Measurements from ENCODE around the gene LGI2.

The LGI2 gene

GRCh38 chr4:24995346-24995919 is 35.3 kb downstream of the LGI2 start:
- DNase-seq (ENCODE audit: low read depth in 2 of 2): no peak

- no peak for DNase-seq (ENCODE audit: low read depth in 2 of 2)
These were observed 37.1 kb downstream of the LGI2 start for GRCh38 chr4:24993551-24994080.

- DNase-seq (ENCODE audit: low read depth in 2 of 2): no peak
These were observed 37.8 kb downstream of the LGI2 start for GRCh38 chr4:24992968-24993367.

GRCh38 chr4:24991015-24991414 is 39.7 kb downstream of the LGI2 start:
- DNase-seq (ENCODE audit: low read depth in 2 of 2): no peak

GRCh38 chr4:24989327-24989726 is 41.4 kb downstream of the LGI2 start:
- DNase-seq (ENCODE audit: low read depth in 2 of 2): no peak

- no peak for DNase-seq (ENCODE audit: low read depth in 2 of 2)
These were observed 42.0 kb downstream of the LGI2 start for GRCh38 chr4:24988776-24989175.

GRCh38 chr4:24984602-24985532 is 45.9 kb downstream of the LGI2 start:
- DNase-seq (ENCODE audit: low read depth in 2 of 2): no peak

- DNase-seq (ENCODE audit: low read depth in 2 of 2): no peak
These were observed 50.0 kb downstream of the LGI2 start for GRCh38 chr4:24980740-24981139.

GRCh38 chr4:24980064-24980690 is 50.6 kb downstream of the LGI2 start:
- DNase-seq (ENCODE audit: low read depth in 2 of 2): peak; percentile 2 to 11

GRCh38 chr4:24979554-24979953 is 51.2 kb downstream of the LGI2 start:
- no peak for DNase-seq (ENCODE audit: low read depth in 2 of 2)

- DNase-seq (ENCODE audit: low read depth in 2 of 2): no peak
These were observed 52.3 kb downstream of the LGI2 start for GRCh38 chr4:24978291-24979075.

GRCh38 chr4:24975510-24975909 is 55.2 kb downstream of the LGI2 start:
- DNase-seq (ENCODE audit: low read depth in 2 of 2): no peak

GRCh38 chr4:24973747-24974601 is 56.8 kb downstream of the LGI2 start:
- no peak for DNase-seq (ENCODE audit: low read depth in 2 of 2)

GRCh38 chr4:24973404-24973746 is 57.4 kb downstream of the LGI2 start:
- DNase-seq (ENCODE audit: low read depth in 2 of 2): no peak

GRCh38 chr4:24971192-24971591 is 59.6 kb downstream of the LGI2 start:
- no peak for DNase-seq (ENCODE audit: low read depth in 2 of 2)

- DNase-seq (ENCODE audit: low read depth in 2 of 2): no peak
These were observed 60.1 kb downstream of the LGI2 start for GRCh38 chr4:24970635-24971034.

- DNase-seq (ENCODE audit: low read depth in 2 of 2): no peak
These were observed 60.6 kb downstream of the LGI2 start for GRCh38 chr4:24970191-24970590.

- no peak for DNase-seq (ENCODE audit: low read depth in 2 of 2)
These were observed 61.3 kb downstream of the LGI2 start for GRCh38 chr4:24969486-24969885.

- no peak for DNase-seq (ENCODE audit: low read depth in 2 of 2)
These were observed 61.8 kb downstream of the LGI2 start for GRCh38 chr4:24968992-24969391.

GRCh38 chr4:24968278-24968677 is 62.5 kb downstream of the LGI2 start:
- DNase-seq (ENCODE audit: low read depth in 2 of 2): no peak

- DNase-seq (ENCODE audit: low read depth in 2 of 2): no peak
These were observed 63.4 kb downstream of the LGI2 start for GRCh38 chr4:24967346-24967745.
